ENCODE data around the gene EPHA1.

DNA sequence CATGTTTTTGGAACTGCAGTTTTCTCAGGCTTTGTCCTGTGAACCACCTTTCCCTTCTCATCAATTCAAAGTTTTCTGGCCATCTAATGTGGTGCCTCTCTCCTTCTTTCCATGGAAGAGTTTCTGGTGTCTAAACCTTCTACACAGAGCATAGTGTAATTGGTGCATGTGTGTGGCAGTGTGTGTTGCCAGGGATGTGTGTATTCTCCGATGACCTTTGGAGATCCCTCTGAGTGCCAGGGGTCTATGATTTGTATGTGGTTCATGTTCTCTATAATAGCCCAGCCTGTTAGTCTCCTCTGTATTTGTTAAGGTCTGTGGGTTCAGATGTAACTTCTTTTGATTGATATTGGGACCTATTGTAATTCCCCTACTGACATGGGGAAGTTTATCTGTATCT is 36.1 kb upstream of the EPHA1 start:
- TF ChIP-seq, protein P1, sequence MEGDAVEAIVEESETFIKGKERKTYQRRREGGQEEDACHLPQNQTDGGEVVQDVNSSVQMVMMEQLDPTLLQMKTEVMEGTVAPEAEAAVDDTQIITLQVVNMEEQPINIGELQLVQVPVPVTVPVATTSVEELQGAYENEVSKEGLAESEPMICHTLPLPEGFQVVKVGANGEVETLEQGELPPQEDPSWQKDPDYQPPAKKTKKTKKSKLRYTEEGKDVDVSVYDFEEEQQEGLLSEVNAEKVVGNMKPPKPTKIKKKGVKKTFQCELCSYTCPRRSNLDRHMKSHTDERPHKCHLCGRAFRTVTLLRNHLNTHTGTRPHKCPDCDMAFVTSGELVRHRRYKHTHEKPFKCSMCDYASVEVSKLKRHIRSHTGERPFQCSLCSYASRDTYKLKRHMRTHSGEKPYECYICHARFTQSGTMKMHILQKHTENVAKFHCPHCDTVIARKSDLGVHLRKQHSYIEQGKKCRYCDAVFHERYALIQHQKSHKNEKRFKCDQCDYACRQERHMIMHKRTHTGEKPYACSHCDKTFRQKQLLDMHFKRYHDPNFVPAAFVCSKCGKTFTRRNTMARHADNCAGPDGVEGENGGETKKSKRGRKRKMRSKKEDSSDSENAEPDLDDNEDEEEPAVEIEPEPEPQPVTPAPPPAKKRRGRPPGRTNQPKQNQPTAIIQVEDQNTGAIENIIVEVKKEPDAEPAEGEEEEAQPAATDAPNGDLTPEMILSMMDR (IDR thresholded peaks at IDR 0.05) = no peak
- TF ChIP-seq POLR2A (IDR thresholded peaks at IDR 0.05) = no peak
